ENCODE results near the gene TDRD10. TPM values are rescaled to one million over a fixed set of nuclear protein-coding genes. Genes with fewer than 3 reads are reported as not detected.

Gene TDRD10, protein sequence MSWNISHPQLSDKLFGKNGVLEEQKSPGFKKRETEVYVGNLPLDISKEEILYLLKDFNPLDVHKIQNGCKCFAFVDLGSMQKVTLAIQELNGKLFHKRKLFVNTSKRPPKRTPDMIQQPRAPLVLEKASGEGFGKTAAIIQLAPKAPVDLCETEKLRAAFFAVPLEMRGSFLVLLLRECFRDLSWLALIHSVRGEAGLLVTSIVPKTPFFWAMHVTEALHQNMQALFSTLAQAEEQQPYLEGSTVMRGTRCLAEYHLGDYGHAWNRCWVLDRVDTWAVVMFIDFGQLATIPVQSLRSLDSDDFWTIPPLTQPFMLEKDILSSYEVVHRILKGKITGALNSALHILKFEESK
- total RNA-seq (2014; rRNA removed; shearing (Covaris generic)) (not detected in 2 replicates), polyA plus RNA-seq (2016; fragmentation: Nextera tagmentation; extraction: Ambion mirVana) (not detected in 2 replicates)

DNA sequence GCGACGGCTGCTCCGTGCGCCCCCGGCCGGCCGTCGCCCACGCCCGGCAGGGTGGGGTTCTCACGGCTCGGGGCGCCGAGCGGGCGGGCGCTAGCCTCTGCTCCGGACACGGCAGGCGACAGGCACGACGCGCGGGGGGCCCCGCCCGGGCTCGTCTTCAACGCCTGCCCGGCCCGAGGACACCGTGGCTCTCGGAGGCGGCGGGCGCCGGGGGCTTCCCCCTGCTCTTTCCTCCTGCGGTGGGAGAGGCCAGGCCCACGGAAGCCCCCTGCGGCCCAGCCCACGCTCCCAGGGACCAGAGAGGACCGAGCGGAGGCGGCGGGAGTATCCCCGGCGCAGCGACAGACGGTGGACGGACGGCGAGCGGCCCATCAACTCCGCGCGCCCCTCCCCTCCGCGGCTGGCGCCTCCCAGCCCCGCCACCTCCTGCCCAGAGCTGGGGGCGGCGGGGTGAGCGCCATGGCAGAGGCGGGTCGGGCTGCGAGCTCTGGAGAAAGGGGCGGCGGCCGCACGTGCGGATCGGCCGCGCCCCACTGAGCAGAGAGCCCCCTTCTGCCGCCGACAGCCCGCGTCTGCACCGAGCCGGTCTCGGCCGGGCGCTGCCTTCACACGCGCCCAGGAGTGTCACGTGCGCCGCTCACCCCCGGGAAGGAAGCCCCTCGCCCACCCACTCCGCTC, at the start of gene TDRD10, which contains the start of gene SHE:
Gene TDRD10, plus strand, starts transcription at position 154 of the 678 bp plus-strand sequence. CDS start 4,685 bp downstream, outside the sequence.
Gene SHE, minus strand, starts transcription at position 347 of the 678 bp plus-strand sequence. CDS start 386 bp downstream, outside the sequence.
- 6 to 9% methylated on average over 7 to 54 of the region's 90 CpGs for WGBS, 2 experiments (ENCODE audit: low coverage in 1 of 2, low lambda C conversion rate in 2 of 2, missing lambda C conversion rate in 2 of 2)

DNA sequence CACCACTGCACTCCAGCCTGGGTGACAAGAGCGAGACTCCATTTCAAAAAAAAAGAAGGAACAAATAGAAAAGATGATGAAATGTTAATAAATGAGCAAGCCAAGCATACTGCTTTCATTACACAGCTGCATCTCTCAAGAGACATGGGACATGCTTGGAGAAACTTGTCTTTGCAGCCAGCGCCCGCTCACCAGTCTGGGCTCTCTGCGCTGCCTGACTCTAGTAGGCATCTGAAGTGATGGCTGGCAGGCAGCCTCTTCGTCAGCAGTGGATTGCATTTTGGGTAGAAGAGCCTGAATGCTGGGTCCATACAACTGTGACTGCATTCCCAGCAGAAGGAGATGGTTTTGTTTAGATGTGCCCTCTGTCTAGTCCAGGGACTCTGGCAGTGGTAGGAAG, 48.9 kb upstream of the TDRD10 start:
- 0 out of 2 replicates have a peak overlapping the region, but pooled peaks have one; percentile 28 for H3K4me3 ChIP-seq
- H3K27me3 ChIP-seq (replicated peaks; ENCODE audit: insufficient read depth): no peaks in the 10 kb centered on the region
- peaks cover 15% of the 10 kb centered on the region for H3K4me1 ChIP-seq (ENCODE audit: insufficient read depth)
- in situ Hi-C loops (cut with MboI): no loop called here
- H3K79me2 ChIP-seq (ENCODE audit: insufficient read depth): no peaks in the 10 kb centered on the region
- H4K20me1 ChIP-seq (ENCODE audit: insufficient read depth): no peaks in the 10 kb centered on the region
- H3K9ac ChIP-seq: peak overlapping the region; percentile 22; the same call in 1 of the 2 replicates
- WGBS, 2 experiments (ENCODE audit: low coverage in 1 of 2, low lambda C conversion rate in 2 of 2, missing lambda C conversion rate in 2 of 2): 31 to 36% methylated on average over 5 of the region's 5 CpGs
- peak; percentile 62 for DNase-seq
- H3K36me3 ChIP-seq (ENCODE audit: low read depth): no peaks in the 10 kb centered on the region
- peak overlapping the region; percentile 51 for H3K4me2 ChIP-seq (ENCODE audit: unreplicated experiment)
- no peak for TF ChIP-seq EZH2phosphoT487 (IDR thresholded peaks at IDR 0.05; ENCODE audit: insufficient read depth, low read depth)
- TF ChIP-seq EZH2 (IDR thresholded peaks at IDR 0.05; ENCODE audit: insufficient read depth, poor library complexity, severe bottlenecking): no peak
- peaks cover 13% of the 10 kb centered on the region for H3F3A ChIP-seq (ENCODE audit: insufficient read depth)
- no peaks in the 10 kb centered on the region for H3K9me2 ChIP-seq (ENCODE audit: insufficient read depth)
- H3K9me3 ChIP-seq (ENCODE audit: low read depth): no peaks in the 10 kb centered on the region
- H2AFZ ChIP-seq: peak overlapping the region; percentile 49; the same call in 1 of the 2 replicates
- H3K27ac ChIP-seq: peak overlapping the region; percentile 53

More for the DNA sequence above, at the start of gene TDRD10, which contains the start of gene SHE:
- Histone ChIP-seq H3K79me2 (ENCODE audit: insufficient read depth) (no peaks in the 10 kb centered on the region), H3K4me2 (ENCODE audit: unreplicated experiment) (peak within 1 kb of the TSS; percentile 38), H3K4me1 (ENCODE audit: insufficient read depth) (no peaks in the 10 kb centered on the region), H3K9ac (no peak within 1 kb of the TSS), H3F3A (ENCODE audit: insufficient read depth) (no peaks in the 10 kb centered on the region), H3K9me3 (ENCODE audit: low read depth) (no peaks in the 10 kb centered on the region), H3K9me2 (ENCODE audit: insufficient read depth) (no peaks in the 10 kb centered on the region), H2AFZ (peak within 1 kb of the TSS; percentile 56), H3K36me3 (ENCODE audit: low read depth) (no peaks in the 10 kb centered on the region), H4K20me1 (ENCODE audit: insufficient read depth) (no peaks in the 10 kb centered on the region), H3K4me3 (peak within 1 kb of the TSS; percentile 24; the same call in 1 of the 2 replicates), H3K27ac (no peak within 1 kb of the TSS), H3K27me3 (replicated peaks; ENCODE audit: insufficient read depth) (peaks cover 67% of the 10 kb centered on the region)
- TF ChIP-seq EZH2phosphoT487 (IDR thresholded peaks at IDR 0.05; ENCODE audit: insufficient read depth, low read depth) (0 out of 2 replicates have a peak, but pooled peaks have one; percentile 44), EZH2 (IDR thresholded peaks at IDR 0.05; ENCODE audit: insufficient read depth, poor library complexity, severe bottlenecking) (peak; percentile 1)
- in situ Hi-C loops (cut with MboI): no loop called here
- DNase-seq: peak; percentile 42

DNA sequence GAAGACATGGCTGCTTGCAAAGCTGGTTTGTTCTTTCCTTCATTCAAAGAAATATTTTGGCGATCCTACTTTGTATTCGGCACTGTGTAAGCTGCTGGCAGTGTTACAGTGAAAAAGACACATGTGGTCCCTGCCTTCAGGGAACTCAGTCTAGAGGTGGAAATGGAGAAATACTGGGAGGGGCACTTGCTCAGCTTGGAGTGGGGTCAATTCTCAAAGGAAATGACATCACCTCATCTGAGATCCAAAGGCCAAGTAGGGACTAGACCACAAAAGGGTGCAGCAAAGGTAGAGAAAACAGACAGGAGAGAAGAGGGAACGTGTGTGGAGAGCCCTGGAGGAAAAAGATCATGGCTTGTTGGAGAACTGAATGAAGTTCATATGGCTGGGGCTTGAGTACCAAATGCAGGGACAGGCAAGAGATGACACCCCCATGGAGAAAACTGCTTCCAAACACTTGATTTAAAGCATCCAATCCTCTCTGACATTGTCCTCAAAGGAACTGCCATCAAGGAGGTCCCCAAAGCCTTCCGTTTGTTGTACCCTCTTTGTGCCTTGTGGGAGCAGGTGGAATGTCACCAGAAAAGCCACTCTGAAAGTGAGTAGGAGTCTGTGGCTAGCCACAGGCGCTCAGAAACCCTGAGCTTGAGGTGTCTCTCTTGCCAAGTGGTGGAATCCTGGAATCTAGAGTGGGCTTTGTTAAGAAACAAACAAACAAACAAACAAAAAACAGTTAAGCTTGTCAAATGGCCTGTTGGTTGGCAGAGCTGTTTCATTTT, 48.3 kb upstream of the TDRD10 start:
- peaks cover 15% of the 10 kb centered on the region for H3K4me1 ChIP-seq (ENCODE audit: insufficient read depth)
- no peaks in the 10 kb centered on the region for H3K36me3 ChIP-seq (ENCODE audit: low read depth)
- peak overlapping the region; percentile 22; the same call in 1 of the 2 replicates for H3K9ac ChIP-seq
- H3F3A ChIP-seq (ENCODE audit: insufficient read depth): peaks cover 13% of the 10 kb centered on the region
- H3K4me2 ChIP-seq (ENCODE audit: unreplicated experiment): peak overlapping the region; percentile 51
- H3K4me3 ChIP-seq: 0 out of 2 replicates have a peak overlapping the region, but pooled peaks have one; percentile 28
- H3K79me2 ChIP-seq (ENCODE audit: insufficient read depth): no peaks in the 10 kb centered on the region
- peak overlapping the region; percentile 53 for H3K27ac ChIP-seq
- in situ Hi-C loops (cut with MboI): no loop called here
- peak; percentile 73 for DNase-seq
- no peaks in the 10 kb centered on the region for H3K27me3 ChIP-seq (replicated peaks; ENCODE audit: insufficient read depth)
- H4K20me1 ChIP-seq (ENCODE audit: insufficient read depth): no peaks in the 10 kb centered on the region
- TF ChIP-seq EZH2 (IDR thresholded peaks at IDR 0.05; ENCODE audit: insufficient read depth, poor library complexity, severe bottlenecking) (no peak), EZH2phosphoT487 (IDR thresholded peaks at IDR 0.05; ENCODE audit: insufficient read depth, low read depth) (no peak)
- no peaks in the 10 kb centered on the region for H3K9me2 ChIP-seq (ENCODE audit: insufficient read depth)
- peak overlapping the region; percentile 49; the same call in 1 of the 2 replicates for H2AFZ ChIP-seq
- no peaks in the 10 kb centered on the region for H3K9me3 ChIP-seq (ENCODE audit: low read depth)
- WGBS, 2 experiments (ENCODE audit: low coverage in 1 of 2, low lambda C conversion rate in 2 of 2, missing lambda C conversion rate in 2 of 2): 48 to 49% methylated on average over 5 of the region's 5 CpGs

Measured in GM23248 (cell line).